ENCODE measurements around the gene RUBCN.
"Not testable (repeated sequence)": the region's sequence is repeated elsewhere in the genome, so short reads cannot be mapped to it uniquely, and the experiment has no call there.

The RUBCN gene

GRCh38 chr3:197657541-197658292 is 79.0 kb downstream of the RUBCN start:
- DNase-seq (ENCODE audit: low spot score) = not testable (repeated sequence)

GRCh38 chr3:197656960-197657359 is 79.7 kb downstream of the RUBCN start:
- DNase-seq (ENCODE audit: low spot score) = not testable (repeated sequence)

GRCh38 chr3:197656129-197656528 is 80.6 kb downstream of the RUBCN start:
- not testable (repeated sequence) for DNase-seq (ENCODE audit: low spot score)

- not testable (repeated sequence) for DNase-seq (ENCODE audit: low spot score)
These were observed 81.7 kb downstream of the RUBCN start for GRCh38 chr3:197654998-197655330.

GRCh38 chr3:197654090-197654997 is 82.4 kb downstream of the RUBCN start:
- DNase-seq (ENCODE audit: low spot score) = not testable (repeated sequence)

GRCh38 chr3:197652860-197653259 is 83.8 kb downstream of the RUBCN start:
- DNase-seq (ENCODE audit: low spot score) = not testable (repeated sequence)

- not testable (repeated sequence) for DNase-seq (ENCODE audit: low spot score)
These were observed 89.1 kb downstream of the RUBCN start for GRCh38 chr3:197647649-197648048.

- not testable (repeated sequence) for DNase-seq (ENCODE audit: low spot score)
These were observed 89.5 kb downstream of the RUBCN start for GRCh38 chr3:197647191-197647590.

GRCh38 chr3:197646294-197646693 is 90.4 kb downstream of the RUBCN start:
- not testable (repeated sequence) for DNase-seq (ENCODE audit: low spot score)

- DNase-seq (ENCODE audit: low spot score) = not testable (repeated sequence)
These were observed 99.1 kb downstream of the RUBCN start for GRCh38 chr3:197637556-197637955.

- DNase-seq (ENCODE audit: low spot score) = not testable (repeated sequence)
These were observed 104.7 kb downstream of the RUBCN start for GRCh38 chr3:197631989-197632388.

- DNase-seq (ENCODE audit: low spot score) = not testable (repeated sequence)
These were observed 105.9 kb downstream of the RUBCN start for GRCh38 chr3:197630766-197631165.

- not testable (repeated sequence) for DNase-seq (ENCODE audit: low spot score)
These were observed 107.4 kb downstream of the RUBCN start for GRCh38 chr3:197629286-197629685.

GRCh38 chr3:197627772-197628523 is 108.8 kb downstream of the RUBCN start:
- peak; percentile 72 for DNase-seq (ENCODE audit: low spot score)

GRCh38 chr3:197627158-197627771 is 109.4 kb downstream of the RUBCN start:
- not testable (repeated sequence) for DNase-seq (ENCODE audit: low spot score)

- not testable (repeated sequence) for DNase-seq (ENCODE audit: low spot score)
These were observed 110.1 kb downstream of the RUBCN start for GRCh38 chr3:197626404-197627157.

- not testable (repeated sequence) for DNase-seq (ENCODE audit: low spot score)
These were observed 115.2 kb downstream of the RUBCN start for GRCh38 chr3:197621478-197621877.
